SK-N-SH (cell line): ENCODE data around the gene TANK. TPM values are rescaled to one million over a fixed set of nuclear protein-coding genes. Genes with fewer than 3 reads are reported as not detected.

ENCODE experiments used
- CTCF ChIA-PET: fragments of 300-600, 350-600 bp; formaldehyde crosslinking; extraction: SDS; loops from one replicate; lab custom pipeline; 2021; lab: Yijun Ruan, JAX
- POLR2A ChIA-PET: fragments of 350-600 bp; sonication (Branson Sonifier 250); formaldehyde crosslinking; extraction: SDS; loops from one replicate; lab custom pipeline; 2020; ENCODE audit warnings: antibody characterized with exemption, inconsistent platforms; lab: Yijun Ruan, JAX
- DNase-seq: peaks from one replicate; pipeline ENCODE4 v3.0.0; 2012
- H2AFZ ChIP-seq: fragments of 200-600 bp; sonication (generic); 2 replicates; pipeline ENCODE4 v1.8.1; 2016; ENCODE audit warnings: antibody characterized with exemption, mild to moderate bottlenecking, low read depth
- H3F3A ChIP-seq: fragments of 200-600 bp; sonication (generic); replicated peaks from 2 replicates; pipeline ENCODE3; 2016; ENCODE audit warnings: antibody characterized with exemption, mild to moderate bottlenecking; ENCODE audit not compliant: insufficient read depth
- H3K27ac ChIP-seq, 2 experiments: fragments of 200-500 bp in 1 of 2; fragments of 200-600 bp in 1 of 2; sonication (Bioruptor generic) in 1 of 2; sonication (generic), shearing (Covaris generic) in 1 of 2; 2 replicates each; pipeline versions ENCODE4 v1.5.1 to v1.6.1; 2014 to 2016; ENCODE audit warnings: low read depth in 2 of 2, inconsistent platforms in 1 of 2, low read length in 1 of 2, mild to moderate bottlenecking in 1 of 2, mixed read lengths in 1 of 2
- H3K27me3 ChIP-seq: fragments of 200-600 bp; sonication (generic), shearing (Covaris generic); 2 replicates; pipeline ENCODE4 v1.6.1; 2016; ENCODE audit warnings: mixed run types; ENCODE audit not compliant: insufficient read depth
- H3K36me3 ChIP-seq, 2 experiments: fragments of 200-500 bp in 1 of 2; fragments of 200-600 bp in 1 of 2; sonication (Bioruptor generic) in 1 of 2; sonication (generic) in 1 of 2; replicated peaks in 1 of 2; 2 replicates each; pipeline versions ENCODE3 to v1.5.1; 2014 to 2016; ENCODE audit warnings: low read length in 1 of 2, mild to moderate bottlenecking in 1 of 2; ENCODE audit not compliant: insufficient read depth in 2 of 2, control insufficient read depth in 1 of 2
- H3K4me1 ChIP-seq, 2 experiments: fragments of 200-500 bp in 1 of 2; fragments of 200-600 bp in 1 of 2; sonication (Bioruptor generic) in 1 of 2; sonication (generic), shearing (Covaris generic) in 1 of 2; 2 replicates each; pipeline versions ENCODE4 v1.5.1 to v1.6.1; 2014 to 2016; ENCODE audit warnings: low read depth in 1 of 2, low read length in 1 of 2, mixed run types in 1 of 2; ENCODE audit not compliant: insufficient read depth in 2 of 2, control insufficient read depth in 1 of 2
- H3K4me2 ChIP-seq: fragments of 200-600 bp; sonication (generic), shearing (Covaris generic); 2 replicates; pipeline ENCODE4 v1.6.1; 2017; ENCODE audit warnings: mixed run types
- H3K4me3 ChIP-seq, 2 experiments: fragments of 200-500 bp in 1 of 2; fragments of 200-600 bp in 1 of 2; sonication (Bioruptor generic) in 1 of 2; sonication (generic), shearing (Covaris generic) in 1 of 2; 2 replicates each; pipeline versions ENCODE4 v1.5.1 to v1.8.1; 2014 to 2016; ENCODE audit warnings: low read depth in 2 of 2, inconsistent platforms in 1 of 2, low read length in 1 of 2, mild to moderate bottlenecking in 1 of 2, mixed read lengths in 1 of 2, moderate library complexity in 1 of 2
- H3K79me2 ChIP-seq: fragments of 200-600 bp; sonication (generic); 2 replicates; pipeline ENCODE4 v1.8.1; 2017; ENCODE audit warnings: mild to moderate bottlenecking; ENCODE audit not compliant: insufficient read depth
- H3K9ac ChIP-seq: fragments of 200-600 bp; sonication (generic); 2 replicates; pipeline ENCODE4 v1.6.1; 2017; ENCODE audit warnings: mixed run types
- H3K9me2 ChIP-seq: fragments of 200-600 bp; sonication (generic); 2 replicates; pipeline ENCODE4 v1.6.1; 2017; ENCODE audit warnings: mixed run types
- H3K9me3 ChIP-seq: fragments of 200-600 bp; sonication (generic); 2 replicates; pipeline ENCODE4 v1.6.1; 2017; ENCODE audit warnings: mixed run types, mild to moderate bottlenecking, moderate library complexity
- H4K20me1 ChIP-seq: fragments of 200-600 bp; sonication (generic); 2 replicates; pipeline ENCODE4 v1.6.1; 2017; ENCODE audit warnings: mild to moderate bottlenecking, mixed run types; ENCODE audit not compliant: insufficient read depth
- CHD2 ChIP-seq: fragments of 150-350 bp; IDR thresholded peaks from 2 replicates; pipeline ENCODE4 v1.6.1; 2018; ENCODE audit warnings: low read length; ENCODE audit not compliant: partially characterized antibody
- FOXM1 ChIP-seq: IDR thresholded peaks from 2 replicates; pipeline ENCODE4 v1.4.0; 2012; ENCODE audit warnings: low read depth, mild to moderate bottlenecking
- GABPA ChIP-seq: IDR thresholded peaks from 2 replicates; pipeline ENCODE4 v1.4.0; 2012; ENCODE audit warnings: low read depth, mild to moderate bottlenecking
- GATA2 ChIP-seq: sonication (generic); formaldehyde crosslinking; IDR thresholded peaks from 2 replicates; pipeline ENCODE4 v1.5.0; 2020; ENCODE audit warnings: mild to moderate bottlenecking, missing genetic modification reagents
- IRF3 ChIP-seq: fragments of 150-350 bp; IDR thresholded peaks from 2 replicates; pipeline ENCODE4 v1.6.1; 2016; ENCODE audit warnings: mild to moderate bottlenecking, low read depth, low read length
- MAX ChIP-seq: IDR thresholded peaks from 2 replicates; pipeline ENCODE4 v1.4.0; 2012; ENCODE audit warnings: low read depth
- MEF2A ChIP-seq: IDR thresholded peaks from 2 replicates; pipeline ENCODE4 v1.4.0; 2012; ENCODE audit warnings: low read depth, borderline replicate concordance
- NFIC ChIP-seq: IDR thresholded peaks from 2 replicates; pipeline ENCODE4 v1.4.0; 2012; ENCODE audit warnings: borderline replicate concordance
- POLR2AphosphoS5 ChIP-seq: IDR thresholded peaks from 2 replicates; pipeline ENCODE4 v1.6.1; 2012; ENCODE audit warnings: low read depth, low read length
- SIN3A ChIP-seq: IDR thresholded peaks from 2 replicates; pipeline ENCODE4 v1.6.1; 2012; ENCODE audit warnings: low read depth, mild to moderate bottlenecking, low read length, moderate library complexity, borderline replicate concordance
- TEAD4 ChIP-seq: IDR thresholded peaks from 2 replicates; pipeline ENCODE4 v1.4.0; 2012; ENCODE audit warnings: mild to moderate bottlenecking, borderline replicate concordance; ENCODE audit not compliant: insufficient read depth
- YY1 ChIP-seq: IDR thresholded peaks from 2 replicates; pipeline ENCODE4 v1.4.0; 2012; ENCODE audit warnings: low read depth, mild to moderate bottlenecking
- ZBTB33 ChIP-seq: IDR thresholded peaks from 2 replicates; pipeline ENCODE4 v1.4.0; 2012; ENCODE audit warnings: low read depth, borderline replicate concordance
- WGBS: methylation state at CpG from one replicate; pipeline ENCODE4 v1.1.6; 2017; ENCODE audit warnings: low lambda C conversion rate; 5-methylcytosine and 5-hydroxymethylcytosine counted together
- polyA plus RNA-seq, 3 experiments: library from polyadenylated mRNA; depleted of rRNA; stranded (reverse); fragments of >200 nt; gene quantifications; 2 replicates each; pipeline ENCODE4 v1.2.3, GENCODE V29; 2012

TANK gene
- polyA plus RNA-seq, 1 of the 3 experiments (the other 2 are of a cell fraction): 25.7 TPM

- WGBS: 54% methylated on average over 4 of the region's 4 CpGs
- H3K9me3 ChIP-seq: peaks cover 39% of the 10 kb centered on the region
- H3K27ac ChIP-seq: no peak overlapping the region
- peaks cover 0 to 4% of the 10 kb centered on the region in 2 experiments for H3K36me3 ChIP-seq
- H3K9ac ChIP-seq: no peak overlapping the region
- H3K9me2 ChIP-seq: no peaks in the 10 kb centered on the region
- no peaks in the 10 kb centered on the region for H3K4me1 ChIP-seq
- DNase-seq: no peak
- H3K4me2 ChIP-seq: no peak overlapping the region
- H3K27me3 ChIP-seq: no peaks in the 10 kb centered on the region
- no peak overlapping the region for H3K4me3 ChIP-seq
- no peak overlapping the region for H2AFZ ChIP-seq
- ChIA-PET CTCF (no interaction called here), POLR2A (no interaction called here)
- H3K79me2 ChIP-seq: no peaks in the 10 kb centered on the region
- H4K20me1 ChIP-seq: no peaks in the 10 kb centered on the region
- no peak for TF ChIP-seq FOXM1
- no peak for TF ChIP-seq ZBTB33
- no peak for TF ChIP-seq MAX
- TF ChIP-seq CHD2: no peak
- no peak for TF ChIP-seq YY1
- no peak for TF ChIP-seq MEF2A
- TF ChIP-seq GATA2: no peak
- no peak for TF ChIP-seq NFIC
- H3F3A ChIP-seq: no peaks in the 10 kb centered on the region
Observed at GRCh38 chr2:161150704-161151103, 9.5 kb upstream of the TANK start.

GRCh38 chr2:161152302-161152701, 7.9 kb upstream of the TANK start:
- no peak overlapping the region for H2AFZ ChIP-seq

More at GRCh38 chr2:161152302-161152701, 7.9 kb upstream of the TANK start:
- no peaks in the 10 kb centered on the region for H3K79me2 ChIP-seq
- no peaks in the 10 kb centered on the region for H3K27me3 ChIP-seq
- peaks cover 0 to 4% of the 10 kb centered on the region in 2 experiments for H3K36me3 ChIP-seq
- no peak for DNase-seq
- POLR2A ChIA-PET: no interaction called here
- peaks cover 39% of the 10 kb centered on the region for H3K9me3 ChIP-seq
- no peak overlapping the region for H3K9ac ChIP-seq
- H3K9me2 ChIP-seq: no peaks in the 10 kb centered on the region
- no peaks in the 10 kb centered on the region for H4K20me1 ChIP-seq
- no peak overlapping the region for H3K27ac ChIP-seq
- TF ChIP-seq GABPA (no peak), TEAD4 (no peak), IRF3 (no peak), FOXM1 (no peak), POLR2AphosphoS5 (no peak), SIN3A (no peak), MEF2A (no peak), NFIC (no peak)
- no peaks in the 10 kb centered on the region for H3K4me1 ChIP-seq
- H3F3A ChIP-seq: no peaks in the 10 kb centered on the region
- CTCF ChIA-PET: interaction anchor here (0.7 to 1.3 kb wide), 3 partner anchors 8 to 89 kb away, joined by 3 to 4 read pairs (median 4); no protein-coding TSS in a partner anchor
- H3K4me3 ChIP-seq: no peak overlapping the region
- no peak overlapping the region for H3K4me2 ChIP-seq
